ENCODE measurements around the gene LTO1. TPM values are rescaled to one million over a fixed set of nuclear protein-coding genes. Genes with fewer than 3 reads are reported as not detected.

The LTO1 gene
- total and polyA plus RNA-seq, 2 of the 13 experiments (the other 11 are each of a cell fraction or from before 2014, with no cell fraction given), result 11.8 to 15.0 TPM

DNA sequence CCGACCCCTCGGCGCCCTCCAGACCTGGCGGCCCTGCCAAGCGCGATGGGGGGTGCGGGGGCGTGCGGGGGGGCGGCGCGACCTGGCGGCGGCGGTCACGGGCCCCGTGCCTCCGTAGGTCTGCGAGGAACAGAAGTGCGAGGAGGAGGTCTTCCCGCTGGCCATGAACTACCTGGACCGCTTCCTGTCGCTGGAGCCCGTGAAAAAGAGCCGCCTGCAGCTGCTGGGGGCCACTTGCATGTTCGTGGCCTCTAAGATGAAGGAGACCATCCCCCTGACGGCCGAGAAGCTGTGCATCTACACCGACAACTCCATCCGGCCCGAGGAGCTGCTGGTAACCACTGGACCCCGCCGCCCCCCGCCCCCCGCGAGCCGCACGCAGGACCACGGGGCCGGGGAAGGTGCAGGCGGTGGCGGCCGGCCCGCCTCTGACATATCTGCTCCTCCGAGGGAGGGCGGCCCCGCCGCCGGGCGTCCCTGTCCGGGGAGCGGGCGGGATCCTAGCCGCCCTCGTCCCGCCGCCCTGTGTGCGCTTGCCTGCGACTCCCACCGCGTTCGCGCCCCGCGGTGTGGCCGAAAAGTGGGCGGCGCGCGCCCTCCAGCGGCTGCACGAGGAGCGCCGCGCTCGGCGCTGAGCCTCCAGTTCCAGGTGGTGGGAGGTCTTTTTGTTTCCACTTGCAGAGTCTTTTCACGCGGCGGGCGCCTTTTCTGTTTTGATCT is 32.1 kb downstream of the LTO1 start (continued):
- TF ChIP-seq, protein P1, sequence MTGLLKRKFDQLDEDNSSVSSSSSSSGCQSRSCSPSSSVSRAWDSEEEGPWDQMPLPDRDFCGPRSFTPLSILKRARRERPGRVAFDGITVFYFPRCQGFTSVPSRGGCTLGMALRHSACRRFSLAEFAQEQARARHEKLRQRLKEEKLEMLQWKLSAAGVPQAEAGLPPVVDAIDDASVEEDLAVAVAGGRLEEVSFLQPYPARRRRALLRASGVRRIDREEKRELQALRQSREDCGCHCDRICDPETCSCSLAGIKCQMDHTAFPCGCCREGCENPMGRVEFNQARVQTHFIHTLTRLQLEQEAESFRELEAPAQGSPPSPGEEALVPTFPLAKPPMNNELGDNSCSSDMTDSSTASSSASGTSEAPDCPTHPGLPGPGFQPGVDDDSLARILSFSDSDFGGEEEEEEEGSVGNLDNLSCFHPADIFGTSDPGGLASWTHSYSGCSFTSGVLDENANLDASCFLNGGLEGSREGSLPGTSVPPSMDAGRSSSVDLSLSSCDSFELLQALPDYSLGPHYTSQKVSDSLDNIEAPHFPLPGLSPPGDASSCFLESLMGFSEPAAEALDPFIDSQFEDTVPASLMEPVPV (CRISPR knock-in tag; IDR thresholded peaks at IDR 0.05), result 0 out of 2 replicates have a peak, but pooled peaks have one; percentile 45
- TF ChIP-seq, protein P2, sequence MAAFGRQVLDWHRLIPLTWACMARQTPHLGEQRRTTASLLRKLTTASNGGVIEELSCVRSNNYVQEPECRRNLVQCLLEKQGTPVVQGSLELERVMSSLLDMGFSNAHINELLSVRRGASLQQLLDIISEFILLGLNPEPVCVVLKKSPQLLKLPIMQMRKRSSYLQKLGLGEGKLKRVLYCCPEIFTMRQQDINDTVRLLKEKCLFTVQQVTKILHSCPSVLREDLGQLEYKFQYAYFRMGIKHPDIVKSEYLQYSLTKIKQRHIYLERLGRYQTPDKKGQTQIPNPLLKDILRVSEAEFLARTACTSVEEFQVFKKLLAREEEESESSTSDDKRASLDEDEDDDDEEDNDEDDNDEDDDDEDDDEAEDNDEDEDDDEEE (CRISPR knock-in tag; IDR thresholded peaks at IDR 0.05), result no peak
- TF ChIP-seq REPIN1 (CRISPR knock-in tag; IDR thresholded peaks at IDR 0.05; ENCODE audit: borderline replicate concordance, low read depth) (peak; percentile 69), AGO1 (IDR thresholded peaks at IDR 0.05; ENCODE audit: low read depth, low read length, poor library complexity, severe bottlenecking) (peak; percentile 63), IRX3 (CRISPR knock-in tag; IDR thresholded peaks at IDR 0.05; ENCODE audit: borderline replicate concordance, low read depth) (0 out of 2 replicates have a peak, but pooled peaks have one; percentile 55), ZNF768 (CRISPR knock-in tag; IDR thresholded peaks at IDR 0.05) (peak; percentile 78; the same call in 1 of the 2 replicates), BRD4 (CRISPR knock-in tag; IDR thresholded peaks at IDR 0.05) (no peak), GLI4 (CRISPR knock-in tag; IDR thresholded peaks at IDR 0.05; ENCODE audit: borderline replicate concordance) (no peak), NFATC3 (CRISPR knock-in tag; IDR thresholded peaks at IDR 0.05) (no peak), ZSCAN31 (CRISPR knock-in tag; IDR thresholded peaks at IDR 0.05; ENCODE audit: low read depth) (no peak), SIN3B (IDR thresholded peaks at IDR 0.05; ENCODE audit: low read length) (0 out of 2 replicates have a peak, but pooled peaks have one; percentile 7), ZNF543 (CRISPR knock-in tag; IDR thresholded peaks at IDR 0.05) (peak; percentile 79), PHF5A (CRISPR knock-in tag; IDR thresholded peaks at IDR 0.05; ENCODE audit: low read depth, unreplicated experiment) (no peak), TEAD3 (CRISPR knock-in tag; optimal IDR thresholded peaks at IDR 0.05; ENCODE audit: borderline replicate concordance) (peak; percentile 38), ZFY (CRISPR knock-in tag; IDR thresholded peaks at IDR 0.05) (peak; percentile 50)
- TF ChIP-seq, protein P3, sequence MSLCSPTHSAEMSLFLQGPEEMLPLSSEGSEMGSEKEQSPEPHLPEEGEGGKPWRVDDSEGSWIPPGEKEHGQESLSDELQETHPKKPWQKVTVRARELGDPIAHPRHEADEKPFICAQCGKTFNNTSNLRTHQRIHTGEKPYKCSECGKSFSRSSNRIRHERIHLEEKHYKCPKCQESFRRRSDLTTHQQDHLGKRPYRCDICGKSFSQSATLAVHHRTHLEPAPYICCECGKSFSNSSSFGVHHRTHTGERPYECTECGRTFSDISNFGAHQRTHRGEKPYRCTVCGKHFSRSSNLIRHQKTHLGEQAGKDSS (CRISPR knock-in tag; IDR thresholded peaks at IDR 0.05; ENCODE audit: borderline replicate concordance, low read depth), result peak; percentile 62; the same call in 1 of the 2 replicates
- TF ChIP-seq, protein P4, sequence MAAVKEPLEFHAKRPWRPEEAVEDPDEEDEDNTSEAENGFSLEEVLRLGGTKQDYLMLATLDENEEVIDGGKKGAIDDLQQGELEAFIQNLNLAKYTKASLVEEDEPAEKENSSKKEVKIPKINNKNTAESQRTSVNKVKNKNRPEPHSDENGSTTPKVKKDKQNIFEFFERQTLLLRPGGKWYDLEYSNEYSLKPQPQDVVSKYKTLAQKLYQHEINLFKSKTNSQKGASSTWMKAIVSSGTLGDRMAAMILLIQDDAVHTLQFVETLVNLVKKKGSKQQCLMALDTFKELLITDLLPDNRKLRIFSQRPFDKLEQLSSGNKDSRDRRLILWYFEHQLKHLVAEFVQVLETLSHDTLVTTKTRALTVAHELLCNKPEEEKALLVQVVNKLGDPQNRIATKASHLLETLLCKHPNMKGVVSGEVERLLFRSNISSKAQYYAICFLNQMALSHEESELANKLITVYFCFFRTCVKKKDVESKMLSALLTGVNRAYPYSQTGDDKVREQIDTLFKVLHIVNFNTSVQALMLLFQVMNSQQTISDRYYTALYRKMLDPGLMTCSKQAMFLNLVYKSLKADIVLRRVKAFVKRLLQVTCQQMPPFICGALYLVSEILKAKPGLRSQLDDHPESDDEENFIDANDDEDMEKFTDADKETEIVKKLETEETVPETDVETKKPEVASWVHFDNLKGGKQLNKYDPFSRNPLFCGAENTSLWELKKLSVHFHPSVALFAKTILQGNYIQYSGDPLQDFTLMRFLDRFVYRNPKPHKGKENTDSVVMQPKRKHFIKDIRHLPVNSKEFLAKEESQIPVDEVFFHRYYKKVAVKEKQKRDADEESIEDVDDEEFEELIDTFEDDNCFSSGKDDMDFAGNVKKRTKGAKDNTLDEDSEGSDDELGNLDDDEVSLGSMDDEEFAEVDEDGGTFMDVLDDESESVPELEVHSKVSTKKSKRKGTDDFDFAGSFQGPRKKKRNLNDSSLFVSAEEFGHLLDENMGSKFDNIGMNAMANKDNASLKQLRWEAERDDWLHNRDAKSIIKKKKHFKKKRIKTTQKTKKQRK (IDR thresholded peaks at IDR 0.05; ENCODE audit: low read length), result no peak
- TF ChIP-seq, protein P5, sequence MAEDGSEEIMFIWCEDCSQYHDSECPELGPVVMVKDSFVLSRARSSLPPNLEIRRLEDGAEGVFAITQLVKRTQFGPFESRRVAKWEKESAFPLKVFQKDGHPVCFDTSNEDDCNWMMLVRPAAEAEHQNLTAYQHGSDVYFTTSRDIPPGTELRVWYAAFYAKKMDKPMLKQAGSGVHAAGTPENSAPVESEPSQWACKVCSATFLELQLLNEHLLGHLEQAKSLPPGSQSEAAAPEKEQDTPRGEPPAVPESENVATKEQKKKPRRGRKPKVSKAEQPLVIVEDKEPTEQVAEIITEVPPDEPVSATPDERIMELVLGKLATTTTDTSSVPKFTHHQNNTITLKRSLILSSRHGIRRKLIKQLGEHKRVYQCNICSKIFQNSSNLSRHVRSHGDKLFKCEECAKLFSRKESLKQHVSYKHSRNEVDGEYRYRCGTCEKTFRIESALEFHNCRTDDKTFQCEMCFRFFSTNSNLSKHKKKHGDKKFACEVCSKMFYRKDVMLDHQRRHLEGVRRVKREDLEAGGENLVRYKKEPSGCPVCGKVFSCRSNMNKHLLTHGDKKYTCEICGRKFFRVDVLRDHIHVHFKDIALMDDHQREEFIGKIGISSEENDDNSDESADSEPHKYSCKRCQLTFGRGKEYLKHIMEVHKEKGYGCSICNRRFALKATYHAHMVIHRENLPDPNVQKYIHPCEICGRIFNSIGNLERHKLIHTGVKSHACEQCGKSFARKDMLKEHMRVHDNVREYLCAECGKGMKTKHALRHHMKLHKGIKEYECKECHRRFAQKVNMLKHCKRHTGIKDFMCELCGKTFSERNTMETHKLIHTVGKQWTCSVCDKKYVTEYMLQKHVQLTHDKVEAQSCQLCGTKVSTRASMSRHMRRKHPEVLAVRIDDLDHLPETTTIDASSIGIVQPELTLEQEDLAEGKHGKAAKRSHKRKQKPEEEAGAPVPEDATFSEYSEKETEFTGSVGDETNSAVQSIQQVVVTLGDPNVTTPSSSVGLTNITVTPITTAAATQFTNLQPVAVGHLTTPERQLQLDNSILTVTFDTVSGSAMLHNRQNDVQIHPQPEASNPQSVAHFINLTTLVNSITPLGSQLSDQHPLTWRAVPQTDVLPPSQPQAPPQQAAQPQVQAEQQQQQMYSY (CRISPR knock-in tag; IDR thresholded peaks at IDR 0.05), result 0 out of 2 replicates have a peak, but pooled peaks have one; percentile 11

All from HepG2 (cell line).